8988T (cell line): Measurements from ENCODE around the gene RMND5B.
"Not testable (repeated sequence)": the region's sequence is repeated elsewhere in the genome, so short reads cannot be mapped to it uniquely, and the experiment has no call there.

Source experiments
- DNase-seq: peaks from one replicate; pipeline ENCODE4 v3.0.0; 2011

The RMND5B gene

DNA sequence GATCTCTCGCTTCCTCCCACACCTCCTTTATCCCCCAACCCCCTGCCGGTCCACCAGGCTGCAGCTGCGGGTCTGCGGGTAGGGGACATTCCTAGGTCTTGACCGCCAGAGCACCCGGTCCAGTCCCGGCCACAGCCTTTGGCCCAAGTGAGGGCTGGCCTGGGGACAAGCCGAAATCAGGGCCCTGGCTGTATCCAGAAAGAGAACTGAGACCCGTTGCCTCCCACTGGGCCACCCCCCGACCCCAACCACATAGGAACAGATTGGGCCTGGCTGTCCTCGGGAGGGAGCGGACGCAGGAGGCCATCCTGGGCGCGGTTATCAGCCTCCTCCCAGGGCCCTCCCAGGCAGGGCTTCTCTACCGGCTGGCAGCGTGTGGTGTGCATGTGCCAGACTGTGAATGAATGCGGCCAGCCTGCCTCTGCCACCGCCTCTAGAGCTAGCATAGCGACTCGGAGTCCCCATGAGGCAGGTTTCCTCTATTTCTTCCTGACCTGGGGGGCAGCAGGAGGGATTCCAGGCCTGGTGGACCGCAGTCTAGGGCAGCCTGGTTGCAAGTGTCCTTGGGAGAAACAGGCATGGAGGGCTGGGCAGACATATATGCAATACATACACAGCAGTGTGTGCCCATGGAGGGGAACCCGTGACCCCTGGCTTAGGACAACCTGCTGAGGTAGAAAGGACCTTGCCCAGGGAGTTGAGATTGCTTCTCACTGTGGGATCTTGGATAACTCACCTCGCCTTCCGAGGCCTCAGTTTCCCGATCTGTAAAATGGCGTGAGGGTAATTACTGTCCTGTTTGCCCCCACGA lies 16.3 kb upstream of the RMND5B start:
- no peak for DNase-seq

DNA sequence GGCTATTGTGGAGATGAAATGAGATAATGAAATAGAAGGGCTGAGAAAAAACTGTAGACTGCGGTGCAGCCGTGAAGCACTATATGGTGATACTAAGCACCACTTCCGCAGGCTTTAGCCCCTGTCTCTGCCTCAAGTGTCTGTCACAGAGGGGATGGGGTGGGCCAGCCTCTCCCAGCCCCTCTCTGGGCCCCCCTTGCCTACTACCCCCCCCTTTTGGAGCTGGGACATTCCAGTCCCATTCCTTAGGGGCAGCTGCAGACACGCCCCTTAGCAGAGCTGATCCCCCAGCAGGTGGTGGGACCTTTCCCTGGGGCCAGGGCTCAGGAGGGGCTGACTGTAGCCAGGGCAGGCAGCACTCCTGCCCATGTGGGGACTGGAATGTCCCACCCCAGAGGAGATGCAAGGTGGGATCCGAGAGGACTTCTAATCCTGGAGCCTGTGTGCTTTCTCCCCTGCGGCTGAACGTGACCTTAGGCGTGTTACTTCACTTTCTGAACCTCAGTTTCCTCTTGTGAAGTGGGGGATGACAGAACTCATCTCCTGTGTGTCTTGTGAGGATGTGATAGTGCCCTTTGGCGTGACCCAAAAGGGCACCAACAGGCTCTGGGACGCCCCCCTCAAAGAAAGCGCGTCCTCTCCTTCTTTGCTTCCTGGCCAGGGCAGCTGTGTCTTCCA lies 15.5 kb upstream of the RMND5B start:
- DNase-seq: no peak

DNA sequence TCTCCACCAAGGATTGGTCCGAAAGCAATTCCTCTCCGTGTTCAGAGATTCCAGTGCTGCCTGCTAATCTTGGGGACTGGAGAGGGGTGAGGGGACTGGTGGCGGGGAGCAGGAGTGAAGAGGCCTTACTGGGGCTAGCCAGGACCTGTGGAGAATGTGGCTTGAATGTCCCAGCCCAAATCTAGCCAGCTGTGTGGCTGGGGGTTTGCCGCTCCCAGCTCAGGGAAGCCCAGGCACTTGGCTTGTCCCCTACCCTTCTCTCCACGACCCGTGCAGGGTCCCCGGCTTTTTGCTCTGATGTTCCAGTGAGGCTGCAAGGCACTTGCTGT lies 15.0 kb upstream of the RMND5B start:
- no peak for DNase-seq

DNA sequence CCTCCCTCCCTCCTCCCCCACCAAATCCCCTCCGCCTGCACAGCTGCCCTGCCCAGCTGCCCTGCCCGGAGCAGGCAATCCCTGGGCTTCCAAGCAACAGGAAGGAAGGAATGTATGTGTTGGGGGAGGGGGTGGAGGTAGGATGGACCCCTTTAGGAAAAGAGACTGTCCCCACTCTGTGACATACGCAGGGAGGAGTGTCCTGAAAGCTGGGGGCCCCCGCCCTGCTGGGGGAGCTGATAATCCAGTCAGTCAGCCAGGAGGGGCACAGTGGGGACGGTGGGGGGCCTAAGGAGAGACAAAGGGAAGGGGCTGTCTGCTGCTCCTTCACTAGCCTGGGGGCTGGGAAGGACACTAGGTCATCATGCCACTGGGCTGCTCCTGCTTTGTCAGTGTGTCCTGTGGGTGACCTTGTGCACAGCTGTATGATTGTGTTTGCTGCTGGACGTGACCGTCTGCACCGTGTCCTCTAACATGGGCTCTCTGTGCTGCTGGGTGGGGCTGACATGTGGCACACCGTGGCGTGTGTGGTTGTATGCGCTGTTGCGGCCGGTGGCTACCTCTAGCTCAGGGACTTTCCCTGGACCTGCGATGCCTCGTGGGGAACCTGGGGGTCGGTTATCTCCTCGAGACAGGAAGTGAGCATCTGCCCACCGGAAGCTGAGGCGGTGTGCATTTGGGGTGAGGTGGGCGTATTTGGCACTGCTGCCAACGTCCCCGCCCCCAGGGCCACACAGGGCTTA lies 14.5 kb upstream of the RMND5B start:
- no peak for DNase-seq

DNA sequence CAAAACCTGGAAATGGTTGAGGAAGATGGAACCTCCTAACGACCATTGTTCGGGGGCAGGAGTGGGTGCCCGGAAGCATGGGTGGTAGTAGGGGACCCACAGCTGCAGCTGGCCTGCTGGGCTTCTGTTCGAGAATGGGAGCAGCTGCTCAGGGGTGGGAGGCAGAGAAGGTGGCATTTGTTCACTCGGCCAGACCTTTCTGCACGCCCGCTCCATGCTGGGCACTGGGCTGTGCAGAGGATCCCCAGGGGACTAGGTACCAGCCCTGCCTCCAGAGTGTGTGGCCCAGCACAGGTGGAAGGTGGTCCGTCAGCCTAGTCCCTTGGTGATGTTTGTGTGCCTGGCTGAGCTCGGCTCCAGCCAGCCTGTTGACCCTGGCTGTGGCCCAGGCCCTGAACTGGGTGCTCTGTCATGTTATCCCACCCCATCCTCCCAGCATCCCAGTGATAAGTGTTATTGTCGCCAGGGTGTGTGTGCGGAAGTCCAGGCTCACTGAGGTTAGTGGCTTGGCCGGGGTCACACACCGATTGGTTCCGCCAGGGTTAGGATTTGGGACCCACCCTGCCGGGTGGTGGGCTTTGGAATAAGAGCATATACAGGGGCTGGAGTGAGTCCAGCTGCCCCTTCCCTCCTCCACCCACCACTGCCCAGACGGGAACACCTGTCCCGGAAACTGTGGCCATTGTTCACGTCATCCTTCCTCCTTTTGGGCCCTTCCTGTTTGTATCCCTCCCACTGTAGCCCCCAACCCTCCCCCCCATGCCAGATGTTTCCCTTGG lies 12.7 kb upstream of the RMND5B start:
- DNase-seq: no peak

DNA sequence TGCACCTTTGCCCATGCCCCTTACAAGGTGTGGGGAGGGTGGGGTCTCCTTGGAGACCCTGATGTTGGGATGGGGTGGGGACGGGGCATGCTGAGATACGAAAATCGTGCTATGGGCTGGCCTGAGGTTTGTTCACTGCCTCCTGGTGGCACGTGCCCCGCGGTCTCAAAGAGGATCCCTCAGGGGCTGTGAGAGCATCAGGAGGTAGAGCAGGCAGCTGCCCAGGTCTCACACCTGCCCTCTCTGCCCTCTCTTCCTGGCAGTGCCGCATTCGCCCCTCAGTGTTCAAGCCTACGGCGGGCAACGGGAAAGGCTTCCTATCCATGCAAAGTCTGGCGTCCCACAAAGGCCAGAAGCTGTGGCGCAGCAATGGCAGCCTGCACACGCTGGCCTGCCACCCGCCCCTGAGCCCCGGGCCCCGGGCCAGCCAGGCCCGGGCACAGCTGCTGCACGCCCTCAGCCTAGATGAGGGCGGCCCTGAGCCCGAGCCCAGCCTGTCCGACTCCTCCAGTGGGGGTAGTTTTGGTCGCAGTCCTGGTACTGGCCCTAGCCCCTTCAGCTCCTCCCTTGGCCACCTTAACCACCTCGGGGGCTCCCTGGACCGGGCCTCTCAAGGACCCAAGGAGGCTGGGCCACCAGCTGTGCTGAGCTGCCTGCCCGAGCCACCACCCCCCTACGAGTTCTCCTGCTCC lies 10.8 kb upstream of the RMND5B start:
- no peak for DNase-seq

DNA sequence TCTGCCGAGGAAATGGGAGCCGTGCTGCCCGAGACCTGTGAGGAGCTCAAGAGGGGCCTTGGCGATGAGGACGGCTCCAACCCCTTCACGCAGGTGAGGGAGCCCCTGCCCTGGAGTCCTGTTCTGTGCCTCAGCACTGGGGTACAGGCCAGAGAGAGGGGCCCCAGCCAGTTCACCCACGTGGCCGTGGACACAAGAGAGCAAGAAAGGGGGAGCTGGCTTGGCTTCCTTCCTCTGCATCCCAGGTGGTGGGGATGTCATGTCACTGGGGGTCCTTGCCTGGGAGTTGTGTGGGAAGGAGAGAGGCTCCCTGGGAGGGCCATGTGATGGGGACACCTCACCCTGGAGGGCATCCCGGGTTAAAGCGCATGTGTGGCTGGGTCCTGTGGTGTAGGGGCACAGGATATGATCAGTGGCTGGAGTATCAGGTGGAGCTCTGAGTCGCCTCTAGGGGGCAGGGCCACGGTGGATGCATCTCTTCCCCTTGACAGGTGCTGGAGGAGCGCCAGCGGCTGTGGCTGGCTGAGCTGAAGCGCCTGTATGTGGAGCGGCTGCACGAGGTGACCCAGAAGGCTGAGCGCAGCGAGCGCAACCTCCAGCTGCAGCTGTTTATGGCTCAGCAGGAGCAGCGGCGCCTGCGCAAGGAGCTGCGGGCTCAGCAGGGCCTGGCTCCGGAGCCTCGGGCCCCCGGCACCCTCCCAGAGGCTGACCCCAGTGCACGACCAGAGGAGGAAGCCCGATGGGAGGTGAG lies 10.0 kb upstream of the RMND5B start:
- peak; percentile 99 for DNase-seq

DNA sequence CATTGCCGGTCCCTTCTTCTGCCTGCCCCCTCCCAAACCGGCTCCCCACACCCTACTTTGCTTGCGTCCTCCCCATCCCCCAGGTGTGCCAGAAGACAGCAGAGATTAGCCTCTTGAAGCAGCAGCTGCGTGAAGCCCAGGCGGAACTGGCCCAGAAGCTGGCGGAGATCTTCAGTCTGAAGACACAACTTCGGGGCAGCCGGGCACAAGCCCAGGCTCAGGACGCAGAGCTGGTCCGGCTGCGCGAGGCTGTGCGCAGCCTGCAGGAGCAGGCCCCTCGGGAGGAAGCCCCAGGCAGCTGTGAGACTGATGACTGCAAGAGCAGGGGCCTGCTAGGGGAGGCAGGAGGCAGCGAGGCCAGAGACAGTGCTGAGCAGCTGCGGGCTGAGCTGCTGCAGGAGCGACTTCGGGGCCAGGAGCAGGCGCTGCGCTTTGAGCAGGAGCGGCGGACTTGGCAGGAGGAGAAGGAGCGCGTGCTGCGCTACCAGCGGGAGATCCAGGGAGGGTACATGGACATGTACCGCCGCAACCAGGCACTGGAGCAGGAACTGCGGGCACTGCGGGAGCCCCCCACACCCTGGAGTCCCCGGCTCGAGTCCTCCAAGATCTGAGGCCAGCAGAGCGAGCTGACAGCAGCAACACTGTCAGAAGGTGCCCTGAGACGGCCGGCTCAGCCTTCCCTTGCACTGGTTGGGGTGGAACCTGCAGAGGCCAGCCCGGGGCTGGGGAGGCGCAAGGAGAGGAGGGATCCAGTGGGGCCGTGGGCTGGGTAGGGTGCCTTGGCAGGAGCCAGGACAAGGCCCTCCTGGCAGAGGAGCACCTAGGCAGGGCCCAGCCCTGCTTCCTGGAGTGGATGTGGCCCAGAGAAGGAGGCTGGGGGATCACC lies 9.2 kb upstream of the RMND5B start:
- no peak for DNase-seq

DNA sequence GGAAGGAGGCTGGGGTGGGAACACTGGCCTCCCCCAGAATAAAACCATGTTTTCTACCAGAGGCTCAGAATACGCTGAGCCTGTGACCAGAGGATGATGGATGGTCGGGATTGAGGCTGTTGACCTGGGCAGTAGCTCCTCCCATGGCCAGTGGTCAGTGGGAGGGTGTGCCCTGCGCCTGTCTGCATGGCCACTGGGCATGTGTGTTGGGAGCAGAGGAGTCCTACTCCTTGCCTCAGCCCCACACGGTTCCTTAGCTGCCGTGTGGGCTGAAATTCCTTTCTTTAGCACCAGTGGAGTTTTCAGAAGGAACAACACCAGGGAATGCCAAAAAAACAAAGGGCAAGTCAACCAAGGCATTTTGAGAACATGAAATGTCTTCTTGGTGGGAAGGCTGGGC lies 8.5 kb upstream of the RMND5B start:
- no peak for DNase-seq

DNA sequence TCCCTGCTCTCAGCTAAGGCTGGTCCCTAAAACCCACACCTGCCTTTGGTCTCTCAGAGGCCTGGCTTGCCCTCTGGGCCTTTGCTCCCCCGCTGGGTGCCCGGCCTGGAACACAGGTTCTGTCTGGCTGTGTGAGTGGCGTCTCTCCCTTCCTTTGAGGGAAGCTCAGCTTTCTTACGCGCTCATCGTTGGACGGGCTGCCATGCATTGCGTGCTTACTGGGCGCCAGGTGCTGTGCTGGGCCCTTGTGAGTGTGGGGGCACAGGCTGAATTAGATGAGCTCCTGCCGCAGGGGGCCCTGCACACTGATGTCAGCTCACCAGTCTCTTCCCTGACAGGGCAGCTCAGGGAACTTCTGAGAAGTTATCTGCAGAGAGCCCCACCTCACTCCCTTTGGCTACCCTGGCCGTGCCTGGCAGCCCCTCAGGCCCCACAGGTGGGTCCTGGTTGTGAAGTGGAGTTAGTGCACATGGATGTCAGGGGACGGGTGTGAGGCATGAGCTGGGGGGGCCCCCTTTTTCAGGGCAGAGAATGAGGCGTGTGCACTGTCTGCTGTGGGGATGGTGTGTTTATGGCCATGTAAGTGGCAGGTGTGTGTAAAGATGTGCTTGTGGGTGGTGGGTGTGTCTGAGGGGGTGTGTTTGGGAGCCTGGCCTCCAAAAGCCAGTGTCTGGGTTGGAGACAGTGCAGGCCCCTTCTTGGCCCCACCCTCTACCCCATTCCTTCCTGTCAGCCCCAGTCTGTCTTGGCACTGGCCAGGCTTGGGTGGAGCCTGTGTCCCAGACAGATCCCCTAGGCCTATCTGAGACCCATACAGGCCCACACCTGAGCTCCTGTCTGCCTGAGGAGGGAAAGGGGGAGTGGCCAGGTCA lies 7.5 kb upstream of the RMND5B start:
- DNase-seq: no peak

DNA sequence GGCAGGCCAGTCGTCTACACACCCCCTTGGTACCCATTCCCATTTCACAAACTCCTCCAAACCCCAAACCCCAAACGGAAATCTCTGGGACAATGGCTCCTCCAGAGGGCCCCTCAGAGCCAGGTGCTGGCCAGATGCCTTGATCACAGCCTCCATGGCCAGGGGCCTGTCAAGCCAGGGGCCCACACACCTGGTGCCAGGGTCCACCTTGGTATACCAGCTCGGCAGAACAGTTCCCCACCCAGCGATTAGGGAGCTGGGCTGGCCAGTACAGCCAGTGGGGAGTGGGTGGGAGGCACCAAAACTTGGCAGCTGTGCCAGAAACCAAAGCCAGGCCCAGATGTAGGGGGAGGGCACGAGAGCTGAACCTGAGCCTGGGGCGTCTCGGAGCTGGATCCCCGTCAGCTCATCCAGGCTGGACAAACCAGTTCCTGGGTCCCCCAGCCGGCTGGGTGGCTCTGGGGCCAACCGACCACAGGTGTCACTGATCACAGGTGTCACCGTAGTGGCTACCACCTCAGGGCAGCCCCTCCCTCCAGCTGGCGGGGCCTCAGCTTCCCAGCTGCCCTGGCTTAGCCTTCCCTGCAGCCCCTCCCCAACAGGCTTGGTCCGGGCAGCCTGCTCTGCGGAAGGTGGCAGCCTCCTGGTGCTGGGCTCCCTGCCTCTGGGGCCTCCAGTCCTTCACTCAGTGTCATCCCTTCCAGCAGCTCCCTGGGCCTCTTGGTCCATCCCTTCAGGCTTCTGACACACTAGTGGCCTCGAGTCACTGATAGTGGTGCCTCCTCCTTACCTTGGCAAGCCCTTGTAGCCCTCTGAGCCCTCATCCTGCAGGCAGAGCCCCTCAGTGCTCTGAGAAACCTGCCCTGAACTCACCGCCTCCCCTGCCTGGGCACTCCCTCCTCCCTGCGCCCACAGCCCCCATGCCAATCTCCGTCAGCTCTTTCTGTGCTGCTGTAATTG lies 6.6 kb upstream of the RMND5B start:
- DNase-seq: no peak

DNA sequence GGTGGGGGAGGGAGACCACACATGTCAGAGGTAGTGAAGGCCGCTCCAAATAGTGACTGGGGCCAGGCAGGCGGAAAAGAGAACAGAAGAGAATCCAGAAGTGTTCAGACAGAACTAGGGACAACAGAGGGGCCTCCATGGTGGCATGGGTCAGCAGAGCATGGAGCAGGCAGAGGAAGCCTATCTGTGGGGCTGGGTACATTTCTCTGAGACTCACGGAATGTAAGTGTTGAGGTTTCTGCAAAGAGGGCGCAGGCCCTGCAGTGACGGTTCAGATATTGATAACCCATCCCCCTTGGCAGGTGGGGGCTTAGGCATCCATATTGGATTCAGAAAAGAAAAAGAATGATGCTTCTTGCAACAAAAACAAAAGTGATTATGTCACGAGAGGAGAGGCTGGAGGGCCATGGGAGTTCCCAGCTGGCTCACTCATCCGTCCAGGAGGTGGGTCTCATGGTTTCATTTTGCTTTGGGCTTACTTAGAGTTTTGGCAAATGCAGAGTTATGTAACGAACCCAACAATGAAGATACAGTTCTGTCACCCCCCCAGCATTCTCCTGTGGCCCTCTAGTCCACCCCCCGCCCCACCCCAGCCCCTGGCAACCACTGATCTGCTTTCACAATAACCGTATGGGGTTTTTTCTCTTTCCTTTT lies 5.4 kb upstream of the RMND5B start:
- no peak for DNase-seq

DNA sequence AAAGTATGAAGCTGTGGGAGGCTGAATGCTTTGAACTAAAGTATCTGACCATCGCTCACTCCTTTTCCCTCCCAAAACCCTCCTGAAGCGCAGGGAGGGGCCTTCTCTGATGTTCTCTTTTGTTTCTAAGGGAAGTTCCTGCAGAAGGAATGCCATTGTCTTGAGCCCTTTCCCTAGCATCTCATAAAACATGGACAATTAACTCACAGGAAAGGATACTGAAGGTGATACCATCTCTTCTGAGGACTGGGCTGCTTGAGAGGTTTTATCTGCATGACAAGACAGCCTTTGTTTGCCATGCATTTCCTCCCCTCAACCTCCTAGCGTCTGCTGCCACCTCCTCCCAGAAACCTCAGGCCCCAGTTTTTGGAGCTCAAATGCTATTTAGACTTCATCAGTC lies 4.3 kb upstream of the RMND5B start:
- no peak for DNase-seq

DNA sequence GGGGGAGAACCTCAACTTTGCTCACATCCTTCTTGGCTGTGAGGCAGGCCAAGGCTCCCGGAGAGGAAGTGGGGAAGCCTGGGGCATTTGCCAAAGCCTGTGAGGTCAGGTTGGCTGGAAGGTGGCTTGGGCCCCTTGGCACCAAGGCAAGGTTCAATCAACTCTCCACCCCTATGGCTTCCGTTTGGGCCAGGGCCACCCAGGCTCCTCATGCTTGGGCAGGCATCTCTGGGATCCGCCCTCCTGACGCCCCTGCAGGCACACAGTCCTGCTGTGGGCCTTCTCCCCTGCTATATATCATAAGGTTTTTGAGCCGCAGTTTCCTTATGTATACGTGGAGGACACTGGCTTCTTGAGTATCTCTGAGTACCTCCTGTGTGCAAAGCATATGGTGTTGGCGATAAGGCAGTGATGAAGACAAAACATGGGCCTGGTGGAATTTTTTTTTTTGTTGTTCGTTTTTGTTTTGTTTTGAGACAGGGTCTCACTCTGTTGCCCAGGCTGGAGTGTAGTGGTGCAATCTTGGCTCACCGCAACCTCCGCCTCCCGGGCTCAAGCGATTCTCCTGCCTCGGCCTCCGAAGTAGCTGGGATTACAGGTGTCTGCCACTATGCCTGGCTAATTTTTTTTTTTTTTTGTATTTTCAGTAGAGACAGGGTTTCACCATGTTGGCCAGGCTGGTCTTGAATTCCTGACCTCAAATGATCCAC lies 3.4 kb upstream of the RMND5B start:
- not testable (repeated sequence) for DNase-seq

DNA sequence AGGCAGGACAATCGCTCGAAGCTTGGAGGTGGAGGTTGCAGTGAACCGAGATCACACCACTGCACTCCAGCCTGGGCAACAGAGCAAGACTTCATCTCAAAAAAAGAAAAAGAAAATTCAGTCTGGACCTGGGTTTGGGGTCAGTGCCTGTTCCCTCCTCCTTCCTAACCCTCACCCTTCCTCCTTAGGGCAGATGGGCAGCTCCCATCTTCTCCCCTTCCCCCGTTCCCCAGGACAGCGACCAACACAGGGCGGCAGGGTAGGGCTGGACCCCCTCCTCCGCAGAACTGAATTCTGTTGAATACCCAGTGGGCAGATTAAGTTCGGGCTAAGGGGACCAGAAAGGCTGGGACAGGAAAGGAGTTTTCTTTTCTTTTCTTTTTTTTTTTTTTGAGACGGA lies 1.5 kb upstream of the RMND5B start:
- DNase-seq: no peak

DNA sequence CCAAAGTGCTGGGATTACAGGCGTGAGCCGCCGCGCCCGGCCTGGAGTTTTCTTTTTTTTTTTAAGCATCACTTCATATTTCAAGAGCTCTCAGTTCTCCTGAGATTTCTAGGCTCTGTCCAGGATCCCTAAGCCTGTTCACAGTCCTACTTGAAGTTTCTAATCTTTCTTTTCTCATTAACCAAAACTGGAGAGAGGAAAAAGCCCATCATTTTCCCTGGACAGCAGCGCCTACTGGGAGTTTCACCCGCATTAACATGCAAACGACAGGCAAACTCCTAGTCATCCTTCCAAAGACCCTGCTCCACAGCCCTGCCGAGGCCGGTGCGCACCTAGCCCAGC lies 609 bp upstream of the RMND5B start:
- DNase-seq: not testable (repeated sequence)

DNA sequence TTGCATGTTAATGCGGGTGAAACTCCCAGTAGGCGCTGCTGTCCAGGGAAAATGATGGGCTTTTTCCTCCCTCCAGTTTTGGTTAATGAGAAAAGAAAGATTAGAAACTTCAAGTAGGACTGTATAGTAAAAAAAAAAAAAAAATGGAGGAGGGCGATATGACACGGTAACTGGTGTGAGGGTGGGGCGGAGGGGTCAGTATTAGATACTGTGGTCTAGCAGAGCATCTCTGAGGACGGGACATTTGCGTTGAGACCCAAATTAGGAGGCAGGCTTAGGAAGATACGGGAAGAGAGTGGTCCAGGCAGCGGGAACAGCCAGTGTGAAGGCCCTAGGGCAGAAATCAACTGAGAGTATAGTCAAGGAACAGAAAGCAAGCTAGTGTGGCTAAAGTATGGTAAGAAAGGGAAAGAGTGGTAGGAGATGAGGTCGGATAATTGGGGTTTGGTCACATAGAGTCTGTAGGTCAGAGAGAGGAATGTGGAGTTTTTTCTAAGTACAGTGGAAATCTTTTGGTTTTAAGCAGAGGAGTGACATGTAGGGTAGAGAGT lies 707 bp downstream of the RMND5B start:
- DNase-seq: no peak
